Tibial nerve (tissue), 4 donors: ENCODE results near the gene CYBA. TPM values are rescaled to one million over a fixed set of nuclear protein-coding genes. Genes with fewer than 3 reads are reported as not detected.

Experiments used
- DNase-seq, 2 donors: peaks; one replicate each; pipeline ENCODE4 v3.0.0-alpha.2; 2019; ENCODE audit warnings: low spot score in 2 of 2
- H3K27ac ChIP-seq, 4 donors: fragments of 200-600 bp; sonication (generic) in 3 of 4; one replicate each; pipeline ENCODE4 v1.5.1; 2017 to 2019; ENCODE audit warnings: mild to moderate bottlenecking in 1 of 4
- H3K27me3 ChIP-seq, 2 donors: fragments of 200-600 bp; sonication (generic) in 1 of 2; one replicate each; pipeline versions ENCODE4 v1.5.1 to v1.6.0; 2017 to 2019
- H3K36me3 ChIP-seq, 3 donors: fragments of 200-600 bp; sonication (generic); one replicate each; pipeline ENCODE4 v1.5.1; 2018 to 2019
- H3K4me1 ChIP-seq, 4 donors: fragments of 200-600 bp; sonication (generic) in 3 of 4; one replicate each; pipeline ENCODE4 v1.5.1; 2017 to 2019
- H3K4me3 ChIP-seq, 4 donors: fragments of 200-600 bp; sonication (generic) in 3 of 4; one replicate each; pipeline ENCODE4 v1.5.1; 2017 to 2019; ENCODE audit warnings: mild to moderate bottlenecking in 1 of 4, moderate library complexity in 1 of 4
- H3K9me3 ChIP-seq, 4 donors: fragments of 200-600 bp; sonication (generic) in 3 of 4; one replicate each; pipeline ENCODE4 v1.5.1; 2017 to 2019
- CTCF ChIP-seq, 5 experiments: fragments of 200-600 bp in 3 of 5; fragments of 450-650 bp in 2 of 5; sonication (generic) in 3 of 5; IDR thresholded peaks; one replicate each; pipeline ENCODE4 v1.5.1; 2016 to 2019; ENCODE audit warnings: antibody characterized with exemption in 5 of 5, mild to moderate bottlenecking in 3 of 5, moderate library complexity in 2 of 5
- EP300 ChIP-seq, 2 donors: sonication (generic); formaldehyde crosslinking; IDR thresholded peaks; one replicate each; pipeline ENCODE4 v1.6.1; 2017; ENCODE audit warnings: antibody characterized with exemption in 2 of 2, mild to moderate bottlenecking in 1 of 2
- POLR2A ChIP-seq, 2 donors: fragments of 450-650 bp; IDR thresholded peaks; one replicate each; pipeline ENCODE4 v1.6.1; 2017; ENCODE audit warnings: antibody characterized with exemption in 2 of 2, mild to moderate bottlenecking in 2 of 2, moderate library complexity in 2 of 2
- WGBS, 2 donors: methylation state at CpG; one replicate each; pipeline ENCODE4 v1.1.5; 2018; 5-methylcytosine and 5-hydroxymethylcytosine counted together
- total RNA-seq, 4 donors: library from RNA; depleted of rRNA; stranded (reverse); fragments of >200 nt; gene quantifications; one replicate each; pipeline ENCODE4 v1.1.0, GENCODE V29; 2016

The CYBA gene
- total RNA-seq, 4 donors from 2014 or later, result 86.3 to 199 (median 121) TPM

- Histone ChIP-seq H3K4me1 (peaks cover 0 to 79% (median 13%) of the 10 kb centered on the region in 4 donors), H3K4me3 (no peak overlapping the region), H3K27me3 (no peaks in the 10 kb centered on the region), H3K36me3 (peaks cover 2 to 51% (median 14%) of the 10 kb centered on the region in 3 donors), H3K27ac (peak overlapping the region in 2 of 4 donors; percentile 58 to 72), H3K9me3 (no peaks in the 10 kb centered on the region)
- TF ChIP-seq CTCF (IDR thresholded peaks at IDR 0.05), result no peak
- TF ChIP-seq EP300 (IDR thresholded peaks at IDR 0.05), result no peak
- TF ChIP-seq POLR2A (IDR thresholded peaks at IDR 0.05), result no peak
- 45 to 51% methylated on average over 6 of the region's 6 CpGs for WGBS, 2 donors
- DNase-seq, result no peak
These were observed 55.8 kb downstream of the CYBA start for GRCh38 chr16:88595101-88595500.

GRCh38 chr16:88593910-88594309 lies 56.9 kb downstream of the CYBA start:
- H3K36me3 ChIP-seq, result peaks cover 2 to 51% (median 3%) of the 10 kb centered on the region in 3 donors
- no peak for DNase-seq
- H3K27me3 ChIP-seq, result no peaks in the 10 kb centered on the region
- no peak for TF ChIP-seq POLR2A (IDR thresholded peaks at IDR 0.05)
- TF ChIP-seq CTCF (IDR thresholded peaks at IDR 0.05), result no peak
- TF ChIP-seq EP300 (IDR thresholded peaks at IDR 0.05), result no peak
- WGBS, 2 donors, result 70 to 77% methylated on average over 6 of the region's 6 CpGs
- H3K4me1 ChIP-seq, result peaks cover 0 to 72% (median 13%) of the 10 kb centered on the region in 4 donors
- H3K27ac ChIP-seq, result peak overlapping the region in 2 of 4 donors; percentile 26 to 72
- no peaks in the 10 kb centered on the region for H3K9me3 ChIP-seq
- H3K4me3 ChIP-seq, result no peak overlapping the region

GRCh38 chr16:88593489-88593888 lies 57.4 kb downstream of the CYBA start:
- Histone ChIP-seq H3K4me1 (peaks cover 0 to 68% (median 13%) of the 10 kb centered on the region in 4 donors), H3K27me3 (no peaks in the 10 kb centered on the region), H3K4me3 (no peak overlapping the region), H3K9me3 (no peaks in the 10 kb centered on the region), H3K27ac (peak overlapping the region in 2 of 4 donors; percentile 60 to 72), H3K36me3 (peaks cover 0 to 51% (median 0%) of the 10 kb centered on the region in 3 donors)
- DNase-seq, result no peak
- TF ChIP-seq CTCF (IDR thresholded peaks at IDR 0.05), result peak in 3 of 5 experiments; percentile 32 to 45 (median 42)
- TF ChIP-seq EP300 (IDR thresholded peaks at IDR 0.05), result peak in 1 of 2 donors; percentile 63
- no peak for TF ChIP-seq POLR2A (IDR thresholded peaks at IDR 0.05)
- WGBS, 2 donors, result 45 to 57% methylated on average over 11 of the region's 11 CpGs

Other genes starting within 250 kb of the CYBA start
- 1 to 10 TPM in 1 of 4 donors, under 1 TPM in 3; 0.44 to 1.2 (median 0.71) TPM for gene ZFPM1, start 197.8 kb downstream of the CYBA start, total RNA-seq
- 10 to 100 TPM; 19.7 to 52.2 (median 28.1) TPM for gene ZC3H18, start 80.7 kb downstream of the CYBA start, total RNA-seq
- gene IL17C, start 12.5 kb downstream of the CYBA start, total RNA-seq, result not detected
- gene MVD, start 12.0 kb upstream of the CYBA start, total RNA-seq, result 10 to 100 TPM; 32.7 to 49.4 (median 39.9) TPM
- 1 to 10 TPM in 2 of 4 donors, under 1 TPM in 2; 0.87 to 1.2 (median 1.0) TPM for gene SNAI3, start 35.5 kb upstream of the CYBA start, total RNA-seq
- gene RNF166, start 55.4 kb upstream of the CYBA start, total RNA-seq, result 10 to 100 TPM; 36.5 to 56.7 (median 43.5) TPM
- gene CTU2, start 55.5 kb upstream of the CYBA start, total RNA-seq, result 10 to 100 TPM; 12.3 to 22.5 (median 12.5) TPM
- 100 to 1,000 TPM in 3 of 4 donors, 10 to 100 TPM in 1; 90.5 to 309 (median 165) TPM for gene PIEZO1, start 134.2 kb upstream of the CYBA start, total RNA-seq
- 1 to 10 TPM in 2 of 4 donors, under 1 TPM in 1, not detected in 1; 0.44 to 1.5 (median 1.4) TPM for gene CDT1, start 152.7 kb upstream of the CYBA start, total RNA-seq
- gene APRT, start 160.9 kb upstream of the CYBA start, total RNA-seq, result 100 to 1,000 TPM in 2 of 4 donors, 10 to 100 TPM in 2; 83.4 to 157 (median 106) TPM
- 10 to 100 TPM; 15.1 to 80.1 (median 43.2) TPM for gene GALNS, start 205.9 kb upstream of the CYBA start, total RNA-seq
- gene TRAPPC2L, start 206.1 kb upstream of the CYBA start, total RNA-seq, result 10 to 100 TPM; 18.0 to 36.6 (median 22.9) TPM
- not detected for gene PABPN1L, start 215.6 kb upstream of the CYBA start, total RNA-seq